Heart right ventricle (tissue), 16 donors: ENCODE data around the gene RBM42. TPM values are rescaled to one million over a fixed set of nuclear protein-coding genes. Genes with fewer than 3 reads are reported as not detected.

Experiments
- ATAC-seq, 8 donors: fragments of 200-7000 bp; cut with Tn5 transposase; one replicate each; pipeline ENCODE4 v1.9.1; 2020; ENCODE audit warnings: mild to moderate bottlenecking in 8 of 8, moderate library complexity in 8 of 8, moderate number of reproducible peaks in 1 of 8
- DNase-seq, 2 donors: peaks; one replicate each; pipeline ENCODE4 v3.0.0-alpha.2; 2020
- H3K27ac ChIP-seq, 10 donors: fragments of 200-600 bp; sonication (generic) in 2 of 10; one replicate each; pipeline versions ENCODE4 v1.5.0 to v1.8.0; 2020 to 2022; ENCODE audit warnings: mild to moderate bottlenecking in 3 of 10
- H3K27me3 ChIP-seq, 7 donors: fragments of 200-600 bp; one replicate each; pipeline ENCODE4 v1.8.0; 2021 to 2022; ENCODE audit warnings: mild to moderate bottlenecking in 2 of 7
- H3K36me3 ChIP-seq, 9 donors: fragments of 200-600 bp; sonication (generic) in 1 of 9; one replicate each; pipeline versions ENCODE4 v1.5.0 to v1.8.0; 2020 to 2022; ENCODE audit warnings: mild to moderate bottlenecking in 2 of 9
- H3K4me1 ChIP-seq, 9 donors: fragments of 200-600 bp; sonication (generic) in 1 of 9; one replicate each; pipeline versions ENCODE4 v1.5.0 to v1.8.0; 2020 to 2022; ENCODE audit warnings: mild to moderate bottlenecking in 4 of 9
- H3K4me3 ChIP-seq, 10 donors: fragments of 200-600 bp; sonication (generic) in 2 of 10; one replicate each; pipeline versions ENCODE4 v1.5.0 to v1.8.0; 2020 to 2022; ENCODE audit warnings: mild to moderate bottlenecking in 7 of 10, moderate library complexity in 2 of 10
- H3K9me3 ChIP-seq, 11 donors: fragments of 200-600 bp in 10 of 11; sonication (generic) in 2 of 11; one replicate each; pipeline versions ENCODE4 v1.5.0 to v1.8.0; 2013 to 2022; ENCODE audit warnings: mild to moderate bottlenecking in 2 of 11, control low read depth in 1 of 11, moderate library complexity in 1 of 11
- WGBS, 2 donors: extraction: QIAGEN DNeasy Blood & Tissue Kit; methylation state at CpG; one replicate each; pipeline ENCODE4 v1.1.7; 2013; ENCODE audit warnings: inconsistent platforms in 1 of 2; 5-methylcytosine and 5-hydroxymethylcytosine counted together
- intact Hi-C, 10 donors: fragments of 100-400 bp; cut with DNase I; formaldehyde crosslinking; loops; one replicate each; pipeline versions ENCODE4 v1.11.1 to v1.14.2; 2022
- polyA plus RNA-seq, 2 donors: library from polyadenylated mRNA; stranded (reverse); fragments of 200-250 nt; gene quantifications; one replicate each; pipeline ENCODE4 v1.2.3, GENCODE V29; 2013
- total RNA-seq, 10 donors: library from RNA; stranded (reverse); fragmentation: NEBNext Ultra II Directional in 3 of 10; extraction: Animal tissue kit (Norgen Biotek cat#: 25700) in 3 of 10; gene quantifications; one replicate each; pipeline versions ENCODE4 v1.2.1 to v1.2.4, GENCODE V29; 2021 to 2023
- TF ChIP-seq, protein P1 (sequence below), 9 donors: fragments of 200-600 bp; sonication (generic) in 2 of 9; IDR thresholded peaks; one replicate each; pipeline versions ENCODE4 v1.5.0 to v1.8.0; 2021 to 2022; ENCODE audit warnings: antibody characterized with exemption in 9 of 9, mild to moderate bottlenecking in 5 of 9, moderate library complexity in 1 of 9
- donor health status: Arrhythmogenic right ventricular cardiomyopathy.
- donor health status: ischemic (EF 13 %, LVEDD 7.1; RV severe dilation, severe dysfunction).
- donor health status: healthy with polysubstance abuse.
- donor health status: DM: no; HTN: yes; CAD: no.
- donor health status: DM: no; HTN: no; CAD: no.
- donor health status: ischemic (EF 25% LVEDD 6.9; RV normal size, moderate dysfunction).
- donor health status: ischemic (EF 25% LVEDD 5.7; RV mildly dilated, moderate dysfunction).
- donor health status: healthy.
- donor health status: DM: yes; HTN: yes; CAD: no.
- donor health status: Ischemic cardiomyopathy.
- donor health status: ischemic (EF 35%, LVEDD 5.7; RV mildly dilated, moderate dysfunction).
- donor health status: nonischemic (EF 11% LVEDD 7.7; RV severe dilation, severe dysfunction).
- donor health status: DM: yes; HTN: yes; CAD: no.
- donor health status: PGD.
- donor health status: ischemic (EF 29% LVEDD 5.4; RV normal size, mild dysfunction).
- donor health status: nonischemic (EF 23%, LVEDD 6.1; RV moderate dilation, normal function).

Gene RBM42
- total and polyA plus RNA-seq, 12 donors, result 43.5 to 93.1 (median 53.7) TPM

DNA sequence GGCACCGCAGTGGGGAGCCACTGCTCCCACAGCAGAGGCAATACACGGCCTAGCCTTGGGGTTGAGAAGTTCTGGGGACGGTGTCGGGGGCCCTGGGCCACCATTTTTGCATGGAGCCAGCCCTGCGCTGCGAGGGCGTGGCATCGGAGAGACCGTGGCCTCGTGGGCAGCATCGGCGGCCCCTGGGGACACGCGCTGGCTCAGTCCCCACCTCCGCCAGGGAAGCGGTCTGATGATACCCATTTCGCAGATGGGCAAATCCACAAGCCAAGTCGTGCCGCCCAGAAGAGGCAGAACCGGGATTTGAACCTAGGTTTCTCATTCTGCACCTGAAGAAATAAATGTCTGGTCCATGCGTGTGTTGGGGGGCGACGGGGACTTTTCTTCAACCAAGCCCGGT is 36.3 kb downstream of the RBM42 start:
- TF ChIP-seq, protein P1, sequence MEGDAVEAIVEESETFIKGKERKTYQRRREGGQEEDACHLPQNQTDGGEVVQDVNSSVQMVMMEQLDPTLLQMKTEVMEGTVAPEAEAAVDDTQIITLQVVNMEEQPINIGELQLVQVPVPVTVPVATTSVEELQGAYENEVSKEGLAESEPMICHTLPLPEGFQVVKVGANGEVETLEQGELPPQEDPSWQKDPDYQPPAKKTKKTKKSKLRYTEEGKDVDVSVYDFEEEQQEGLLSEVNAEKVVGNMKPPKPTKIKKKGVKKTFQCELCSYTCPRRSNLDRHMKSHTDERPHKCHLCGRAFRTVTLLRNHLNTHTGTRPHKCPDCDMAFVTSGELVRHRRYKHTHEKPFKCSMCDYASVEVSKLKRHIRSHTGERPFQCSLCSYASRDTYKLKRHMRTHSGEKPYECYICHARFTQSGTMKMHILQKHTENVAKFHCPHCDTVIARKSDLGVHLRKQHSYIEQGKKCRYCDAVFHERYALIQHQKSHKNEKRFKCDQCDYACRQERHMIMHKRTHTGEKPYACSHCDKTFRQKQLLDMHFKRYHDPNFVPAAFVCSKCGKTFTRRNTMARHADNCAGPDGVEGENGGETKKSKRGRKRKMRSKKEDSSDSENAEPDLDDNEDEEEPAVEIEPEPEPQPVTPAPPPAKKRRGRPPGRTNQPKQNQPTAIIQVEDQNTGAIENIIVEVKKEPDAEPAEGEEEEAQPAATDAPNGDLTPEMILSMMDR (IDR thresholded peaks at IDR 0.05), result no peak
- ATAC-seq, result no peak
- no peak for DNase-seq
- Histone ChIP-seq H3K9me3 (no peaks in the 10 kb centered on the region), H3K27me3 (peaks cover 0 to 5% (median 0%) of the 10 kb centered on the region in 7 donors), H3K4me1 (no peaks in the 10 kb centered on the region), H3K36me3 (peaks cover 0 to 59% (median 6%) of the 10 kb centered on the region in 9 donors), H3K4me3 (no peak overlapping the region), H3K27ac (no peak overlapping the region)
- intact Hi-C loops, result no loop called here
- 94 to 96% methylated on average over 24 of the region's 24 CpGs for WGBS, 2 donors

DNA sequence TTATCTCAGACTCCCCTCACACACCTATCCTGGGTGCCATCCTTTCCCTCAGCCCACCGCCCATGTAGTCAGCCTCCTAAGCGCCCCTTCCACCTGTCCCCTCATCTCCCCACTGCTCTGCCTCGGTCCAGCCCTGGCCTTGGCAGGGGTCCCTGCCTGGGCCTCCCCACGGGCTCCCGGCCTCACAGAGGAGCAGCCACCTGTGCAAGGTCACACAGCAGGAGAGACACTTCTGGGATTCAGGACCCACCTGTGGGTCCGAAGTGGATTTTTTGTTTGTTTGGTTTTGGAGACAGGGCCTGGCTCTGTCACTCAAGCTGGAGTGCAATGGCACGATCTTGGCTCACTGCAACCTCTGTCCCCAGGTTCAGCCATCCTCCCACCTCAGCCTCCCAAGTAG is 36.8 kb downstream of the RBM42 start:
- H3K27me3 ChIP-seq, result peaks cover 0 to 5% (median 0%) of the 10 kb centered on the region in 7 donors
- no peak overlapping the region for H3K4me3 ChIP-seq
- peak in 1 of 8 donors; percentile 30 for ATAC-seq
- no peak overlapping the region for H3K27ac ChIP-seq
- WGBS, 2 donors, result 76 to 89% methylated on average over 7 of the region's 7 CpGs
- H3K36me3 ChIP-seq, result peaks cover 0 to 55% (median 6%) of the 10 kb centered on the region in 9 donors
- no peak for DNase-seq
- TF ChIP-seq, protein P1 (IDR thresholded peaks at IDR 0.05), result no peak
- H3K9me3 ChIP-seq, result no peaks in the 10 kb centered on the region
- no peaks in the 10 kb centered on the region for H3K4me1 ChIP-seq
- intact Hi-C loops, result no loop called here

DNA sequence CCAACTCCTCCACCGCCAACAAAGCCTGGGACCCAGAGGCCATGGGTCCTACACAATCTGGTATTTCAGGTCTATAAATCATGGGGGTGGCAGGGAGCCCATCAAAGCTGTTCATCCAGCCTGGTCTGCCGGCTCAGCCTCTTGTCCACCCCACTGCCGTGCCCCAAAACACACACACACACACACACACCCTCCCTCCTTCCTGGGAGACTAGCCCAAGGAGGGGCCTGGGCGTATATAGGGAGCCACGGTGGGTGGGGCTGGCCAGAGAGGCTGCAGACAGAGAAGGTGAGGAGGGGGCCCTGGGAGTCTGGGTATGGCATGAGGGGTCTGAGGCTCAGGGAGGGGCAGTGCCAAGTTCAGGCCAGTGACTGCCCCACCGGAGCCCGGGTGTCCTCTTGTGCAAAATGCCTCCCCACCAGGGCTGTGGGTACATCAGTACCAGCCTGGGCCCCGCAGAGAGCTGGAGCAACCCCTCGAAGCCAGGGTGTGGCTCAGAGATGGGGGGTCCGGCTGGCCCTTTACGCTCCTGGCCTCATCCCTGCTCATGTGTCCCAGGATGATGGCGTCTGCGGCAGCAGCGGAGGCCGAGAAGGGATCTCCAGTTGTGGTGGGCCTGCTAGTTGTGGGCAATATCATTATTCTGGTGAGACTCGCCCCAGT is 37.5 kb downstream of the RBM42 start, which contains the start of gene UPK1A:
UPK1A (plus strand) TSS at position 267 of the 663 bp plus-strand sequence; CDS start at position 563, 296 bp downstream.
- WGBS, 2 donors, result 69 to 76% methylated on average over 16 of the region's 16 CpGs
- Histone ChIP-seq H3K27ac (no peak within 1 kb of the TSS), H3K9me3 (no peaks in the 10 kb centered on the region), H3K36me3 (peaks cover 0 to 47% (median 6%) of the 10 kb centered on the region in 9 donors), H3K4me1 (no peaks in the 10 kb centered on the region), H3K4me3 (no peak within 1 kb of the TSS), H3K27me3 (peaks cover 0 to 10% (median 0%) of the 10 kb centered on the region in 7 donors)
- ATAC-seq, result peak in 5 of 8 donors; percentile 6 to 56 (median 16)
- intact Hi-C loops, result no loop called here
- no peak for DNase-seq
- TF ChIP-seq, protein P1 (IDR thresholded peaks at IDR 0.05), result no peak

DNA sequence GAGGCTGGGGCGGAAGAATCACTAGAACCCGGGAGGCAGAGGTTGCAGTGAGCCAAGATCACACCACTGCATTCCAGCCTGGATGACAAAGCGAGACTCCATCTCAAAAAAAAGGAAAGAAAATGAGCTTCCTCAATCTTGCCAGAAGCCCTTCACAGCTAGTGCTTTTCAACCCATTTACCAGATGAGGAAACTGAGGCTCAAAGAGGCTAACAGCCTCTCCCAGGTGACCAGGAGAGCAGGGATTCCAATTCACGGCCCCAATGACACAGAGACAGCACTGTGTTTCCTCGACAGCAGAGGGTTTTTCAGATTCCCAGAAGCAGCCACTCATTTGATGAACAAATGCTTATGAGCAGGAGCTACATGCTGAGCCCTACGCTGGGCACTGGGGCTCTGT is 40.7 kb downstream of the RBM42 start:
- H3K4me3 ChIP-seq, result no peak overlapping the region
- no peaks in the 10 kb centered on the region for H3K9me3 ChIP-seq
- no peak overlapping the region for H3K27ac ChIP-seq
- no peak for DNase-seq
- ATAC-seq, result no peak
- H3K36me3 ChIP-seq, result peaks cover 0 to 15% (median 0%) of the 10 kb centered on the region in 9 donors
- peaks cover 0 to 9% (median 0%) of the 10 kb centered on the region in 9 donors for H3K4me1 ChIP-seq
- intact Hi-C loops, result no loop called here
- WGBS, 2 donors, result 73 to 81% methylated on average over 6 of the region's 6 CpGs
- H3K27me3 ChIP-seq, result peaks cover 0 to 40% (median 32%) of the 10 kb centered on the region in 7 donors
- TF ChIP-seq, protein P1 (IDR thresholded peaks at IDR 0.05), result no peak
